ENCODE measurements around the gene CACNA1B. TPM values are rescaled to one million over a fixed set of nuclear protein-coding genes. Genes with fewer than 3 reads are reported as not detected.
"Not testable (repeated sequence)": the region's sequence is repeated elsewhere in the genome, so short reads cannot be mapped to it uniquely, and the experiment has no call there.

The CACNA1B gene
- total and polyA plus RNA-seq, 4 donors = 0.01 to 0.20 (median 0.09) TPM; not detected in 1

DNA sequence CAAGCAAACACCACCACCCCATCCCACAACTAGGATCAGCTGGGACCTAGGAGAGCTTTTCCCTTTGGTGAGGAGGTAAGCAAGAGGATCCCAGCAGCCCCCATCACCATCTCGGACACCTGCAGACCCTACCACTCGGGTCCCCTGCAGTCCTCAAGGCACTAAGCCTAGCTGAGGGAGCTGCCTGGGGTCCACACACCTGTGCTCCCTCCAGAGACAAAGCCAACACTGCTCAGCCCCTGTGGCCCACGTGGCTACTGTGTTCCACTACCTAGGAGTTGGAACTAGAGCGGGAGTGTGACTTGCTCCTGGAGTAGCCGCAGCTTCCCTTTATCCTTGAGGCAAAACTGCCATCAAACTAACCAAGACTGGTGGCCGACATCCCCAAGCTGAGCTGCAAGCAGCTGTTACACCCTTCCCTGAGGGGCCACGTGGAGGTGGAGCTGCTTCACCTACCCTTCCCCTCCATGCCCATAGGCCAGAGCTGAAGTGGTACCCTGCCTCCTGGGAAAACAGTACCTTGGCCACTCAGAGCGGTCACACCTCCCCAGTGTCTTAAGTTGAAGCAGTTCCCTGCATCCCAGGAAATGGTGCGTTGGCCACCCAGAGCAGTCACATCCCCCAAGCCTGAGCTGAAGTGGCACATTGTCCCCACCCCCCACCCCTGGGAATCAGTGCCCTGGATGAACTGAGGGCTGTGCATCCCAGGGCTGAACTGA is 205.5 kb downstream of the CACNA1B start:
- H3K27ac ChIP-seq (ENCODE audit: low read depth in 1 of 2, low read length in 1 of 2) = no peak overlapping the region
- no peaks in the 10 kb centered on the region for H3K27me3 ChIP-seq (ENCODE audit: control insufficient read depth in 3 of 3, insufficient read depth in 3 of 3, low read length in 2 of 3)
- no peak overlapping the region for H3K4me3 ChIP-seq
- no peak overlapping the region for H3K9ac ChIP-seq (ENCODE audit: insufficient read depth in 1 of 2, low read length in 2 of 2)
- H3K4me1 ChIP-seq (ENCODE audit: control insufficient read depth in 5 of 5, insufficient read depth in 5 of 5, low read length in 5 of 5) = no peaks in the 10 kb centered on the region
- H3K9me3 ChIP-seq (ENCODE audit: control insufficient read depth in 4 of 4, insufficient read depth in 3 of 4, low read length in 3 of 4) = peaks cover 0 to 8% (median 3%) of the 10 kb centered on the region in 4 donors
- TF ChIP-seq, protein P1, sequence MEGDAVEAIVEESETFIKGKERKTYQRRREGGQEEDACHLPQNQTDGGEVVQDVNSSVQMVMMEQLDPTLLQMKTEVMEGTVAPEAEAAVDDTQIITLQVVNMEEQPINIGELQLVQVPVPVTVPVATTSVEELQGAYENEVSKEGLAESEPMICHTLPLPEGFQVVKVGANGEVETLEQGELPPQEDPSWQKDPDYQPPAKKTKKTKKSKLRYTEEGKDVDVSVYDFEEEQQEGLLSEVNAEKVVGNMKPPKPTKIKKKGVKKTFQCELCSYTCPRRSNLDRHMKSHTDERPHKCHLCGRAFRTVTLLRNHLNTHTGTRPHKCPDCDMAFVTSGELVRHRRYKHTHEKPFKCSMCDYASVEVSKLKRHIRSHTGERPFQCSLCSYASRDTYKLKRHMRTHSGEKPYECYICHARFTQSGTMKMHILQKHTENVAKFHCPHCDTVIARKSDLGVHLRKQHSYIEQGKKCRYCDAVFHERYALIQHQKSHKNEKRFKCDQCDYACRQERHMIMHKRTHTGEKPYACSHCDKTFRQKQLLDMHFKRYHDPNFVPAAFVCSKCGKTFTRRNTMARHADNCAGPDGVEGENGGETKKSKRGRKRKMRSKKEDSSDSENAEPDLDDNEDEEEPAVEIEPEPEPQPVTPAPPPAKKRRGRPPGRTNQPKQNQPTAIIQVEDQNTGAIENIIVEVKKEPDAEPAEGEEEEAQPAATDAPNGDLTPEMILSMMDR (IDR thresholded peaks at IDR 0.05; ENCODE audit: control extremely low read depth, extremely low read depth) = no peak
- H3K36me3 ChIP-seq (ENCODE audit: control insufficient read depth in 4 of 4, insufficient read depth in 4 of 4, low read length in 4 of 4) = no peaks in the 10 kb centered on the region
- no peak for DNase-seq
- no peak for ATAC-seq (ENCODE audit: insufficient read depth, low FRiP score)
- WGBS, 2 donors = 73 to 75% methylated on average over 9 of the region's 9 CpGs

DNA sequence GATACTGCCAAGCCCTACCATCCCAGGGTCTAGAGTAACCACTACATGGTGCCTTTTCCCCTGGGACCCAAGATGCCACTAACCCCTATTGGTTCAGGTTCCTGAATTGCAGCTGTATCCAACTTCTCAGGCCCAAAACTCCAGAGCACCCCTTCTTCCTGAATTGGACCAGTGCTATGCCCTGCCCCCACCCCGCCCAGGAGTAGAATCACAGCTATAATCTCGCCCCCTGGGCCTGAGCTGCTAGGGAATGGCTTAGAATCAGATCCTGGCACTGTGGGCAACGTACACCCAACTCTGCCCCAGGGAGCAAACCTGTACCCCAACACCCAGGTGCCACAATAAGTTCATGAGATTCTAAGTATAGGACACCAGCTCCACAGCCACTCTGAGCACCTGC is 206.3 kb downstream of the CACNA1B start:
- Histone ChIP-seq H3K27me3 (ENCODE audit: control insufficient read depth in 3 of 3, insufficient read depth in 3 of 3, low read length in 2 of 3) (no peaks in the 10 kb centered on the region), H3K9me3 (ENCODE audit: control insufficient read depth in 4 of 4, insufficient read depth in 3 of 4, low read length in 3 of 4) (peaks cover 0 to 8% (median 3%) of the 10 kb centered on the region in 4 donors), H3K9ac (ENCODE audit: insufficient read depth in 1 of 2, low read length in 2 of 2) (no peak overlapping the region), H3K27ac (ENCODE audit: low read depth in 1 of 2, low read length in 1 of 2) (no peak overlapping the region), H3K4me3 (no peak overlapping the region), H3K36me3 (ENCODE audit: control insufficient read depth in 4 of 4, insufficient read depth in 4 of 4, low read length in 4 of 4) (no peaks in the 10 kb centered on the region), H3K4me1 (ENCODE audit: control insufficient read depth in 5 of 5, insufficient read depth in 5 of 5, low read length in 5 of 5) (no peaks in the 10 kb centered on the region)
- TF ChIP-seq, protein P1 (IDR thresholded peaks at IDR 0.05; ENCODE audit: control extremely low read depth, extremely low read depth) = no peak
- DNase-seq = no peak
- 60 to 75% methylated on average over 3 of the region's 3 CpGs for WGBS, 2 donors
- ATAC-seq (ENCODE audit: insufficient read depth, low FRiP score) = no peak

DNA sequence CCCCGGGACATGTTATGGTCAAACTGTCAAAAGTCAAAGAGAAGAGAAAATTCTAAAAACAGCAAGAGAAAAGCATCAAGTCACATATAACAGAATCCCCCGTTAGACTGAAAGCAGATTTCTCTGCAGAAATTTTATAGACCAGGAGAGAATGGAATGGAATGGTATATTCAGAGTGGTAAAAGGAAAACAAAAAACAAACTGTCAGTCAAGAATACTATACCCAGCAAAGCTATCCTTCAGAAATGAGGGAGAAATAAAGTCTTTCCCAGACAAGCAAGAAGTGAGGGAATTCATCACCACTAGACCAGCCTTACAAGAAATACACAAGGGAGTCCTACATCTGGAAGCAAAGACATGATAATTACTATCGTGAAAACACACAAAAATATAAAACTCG is 208.0 kb downstream of the CACNA1B start:
- H3K27ac ChIP-seq (ENCODE audit: low read depth in 1 of 2, low read length in 1 of 2) = no peak overlapping the region
- TF ChIP-seq, protein P1 (IDR thresholded peaks at IDR 0.05; ENCODE audit: control extremely low read depth, extremely low read depth) = no peak
- no peaks in the 10 kb centered on the region for H3K36me3 ChIP-seq (ENCODE audit: control insufficient read depth in 4 of 4, insufficient read depth in 4 of 4, low read length in 4 of 4)
- no peak for DNase-seq
- H3K27me3 ChIP-seq (ENCODE audit: control insufficient read depth in 3 of 3, insufficient read depth in 3 of 3, low read length in 2 of 3) = no peaks in the 10 kb centered on the region
- H3K4me1 ChIP-seq (ENCODE audit: control insufficient read depth in 5 of 5, insufficient read depth in 5 of 5, low read length in 5 of 5) = no peaks in the 10 kb centered on the region
- no peak overlapping the region for H3K4me3 ChIP-seq
- 91 to 94% methylated on average over 4 of the region's 4 CpGs for WGBS, 2 donors
- H3K9me3 ChIP-seq (ENCODE audit: control insufficient read depth in 4 of 4, insufficient read depth in 3 of 4, low read length in 3 of 4) = peaks cover 0 to 8% (median 3%) of the 10 kb centered on the region in 4 donors
- ATAC-seq (ENCODE audit: insufficient read depth, low FRiP score) = no peak
- no peak overlapping the region for H3K9ac ChIP-seq (ENCODE audit: insufficient read depth in 1 of 2, low read length in 2 of 2)

GRCh38 chr9:138092057-138092456 is 214.5 kb downstream of the CACNA1B start:
- not testable (repeated sequence) for H3K9ac ChIP-seq (ENCODE audit: insufficient read depth in 1 of 2, low read length in 2 of 2); DNase-seq; H3K4me1 ChIP-seq (ENCODE audit: control insufficient read depth in 5 of 5, insufficient read depth in 5 of 5, low read length in 5 of 5); H3K4me3 ChIP-seq; H3K9me3 ChIP-seq (ENCODE audit: control insufficient read depth in 4 of 4, insufficient read depth in 3 of 4, low read length in 3 of 4); H3K27me3 ChIP-seq (ENCODE audit: control insufficient read depth in 3 of 3, insufficient read depth in 3 of 3, low read length in 2 of 3); H3K27ac ChIP-seq (ENCODE audit: low read depth in 1 of 2, low read length in 1 of 2); ATAC-seq (ENCODE audit: insufficient read depth, low FRiP score); H3K36me3 ChIP-seq (ENCODE audit: control insufficient read depth in 4 of 4, insufficient read depth in 4 of 4, low read length in 4 of 4)
- WGBS, 2 donors = 52 to 62% methylated on average over 4 of the region's 4 CpGs

Data from lung (tissue), 12 donors.